CD14-positive monocyte (primary cell): ENCODE data around the gene BUD31. TPM values are rescaled to one million over a fixed set of nuclear protein-coding genes. Genes with fewer than 3 reads are reported as not detected.

Source experiments
- DNase-seq, 3 donors: peaks; one replicate each; pipeline ENCODE4 v3.0.0-alpha.2; 2011 to 2022
- H2AFZ ChIP-seq: 2 replicates; pipeline ENCODE4 v1.6.0; 2012; ENCODE audit warnings: mild to moderate bottlenecking, low read depth, low read length, inconsistent platforms; ENCODE audit not compliant: insufficient read depth, poor library complexity, severe bottlenecking
- H3K27ac ChIP-seq, 2 donors: 1 replicate in 1 of 2; 2 replicates in 1 of 2; pipeline ENCODE4 v1.5.1; 2012 to 2013; ENCODE audit warnings: low read length in 2 of 2, control low read depth in 1 of 2, inconsistent platforms in 1 of 2, low read depth in 1 of 2, mild to moderate bottlenecking in 1 of 2
- H3K27me3 ChIP-seq, 2 donors: one replicate each; pipeline versions ENCODE4 v1.6.0 to v1.6.1; 2011 to 2013; ENCODE audit warnings: low read length in 2 of 2; ENCODE audit not compliant: control insufficient read depth in 2 of 2, insufficient read depth in 2 of 2
- H3K36me3 ChIP-seq, 2 donors: replicated peaks in 1 of 2; 1 replicate in 1 of 2; 2 replicates in 1 of 2; pipeline versions ENCODE4 v1.5.1 to v1.6.1; 2012 to 2013; ENCODE audit warnings: low read length in 2 of 2, control low read depth in 1 of 2, inconsistent platforms in 1 of 2, mild to moderate bottlenecking in 1 of 2; ENCODE audit not compliant: insufficient read depth in 2 of 2, control insufficient read depth in 1 of 2
- H3K4me1 ChIP-seq, 2 donors: 1 replicate in 1 of 2; 2 replicates in 1 of 2; pipeline versions ENCODE4 v1.5.1 to v1.6.1; 2012 to 2013; ENCODE audit warnings: low read length in 2 of 2, control low read depth in 1 of 2, inconsistent platforms in 1 of 2, mild to moderate bottlenecking in 1 of 2, moderate library complexity in 1 of 2; ENCODE audit not compliant: insufficient read depth in 2 of 2, control insufficient read depth in 1 of 2
- H3K4me2 ChIP-seq: replicated peaks from 2 replicates; pipeline ENCODE3; 2012; ENCODE audit warnings: low read length, moderate library complexity, mild to moderate bottlenecking; ENCODE audit not compliant: poor library complexity, severe bottlenecking; ENCODE audit errors: extremely low read depth
- H3K4me3 ChIP-seq, 3 experiments: fragments of 200-600 bp in 1 of 3; sonication (generic) in 1 of 3; replicated peaks in 1 of 3; 1 replicate in 2 of 3; 2 replicates in 1 of 3; pipeline ENCODE4 v1.5.1; 2011 to 2013; ENCODE audit warnings: low read length in 3 of 3, mild to moderate bottlenecking in 3 of 3, control low read depth in 2 of 3, low read depth in 2 of 3, inconsistent platforms in 1 of 3, moderate library complexity in 1 of 3
- H3K79me2 ChIP-seq: 2 replicates; pipeline ENCODE4 v1.6.0; 2012; ENCODE audit warnings: mild to moderate bottlenecking, control low read depth, inconsistent platforms, low read length, moderate library complexity; ENCODE audit not compliant: insufficient read depth
- H3K9ac ChIP-seq: 2 replicates; pipeline ENCODE4 v1.6.0; 2017; ENCODE audit warnings: low read length, mild to moderate bottlenecking; ENCODE audit not compliant: insufficient read depth, poor library complexity, severe bottlenecking
- H3K9me3 ChIP-seq, 2 donors: replicated peaks in 1 of 2; 1 replicate in 1 of 2; 2 replicates in 1 of 2; pipeline versions ENCODE4 v1.5.1 to v1.6.1; 2012 to 2013; ENCODE audit warnings: low read length in 2 of 2, control low read depth in 1 of 2; ENCODE audit not compliant: control insufficient read depth in 1 of 2, insufficient read depth in 1 of 2
- H4K20me1 ChIP-seq: 2 replicates; pipeline ENCODE4 v1.6.0; 2012; ENCODE audit warnings: mild to moderate bottlenecking, low read length, control low read depth, moderate library complexity; ENCODE audit not compliant: insufficient read depth
- H3K27ac Mint-ChIP-seq, 7 donors: one replicate each; pipeline ENCODE4 v1.8.0; 2020; ENCODE audit warnings: mild to moderate bottlenecking in 7 of 7, mixed read lengths in 7 of 7, moderate library complexity in 6 of 7, inconsistent platforms in 2 of 7
- H3K27me3 Mint-ChIP-seq, 3 donors: one replicate each; pipeline ENCODE4 v1.8.0; 2021 to 2022; ENCODE audit warnings: low read depth in 3 of 3, mild to moderate bottlenecking in 3 of 3, mixed read lengths in 3 of 3, moderate library complexity in 3 of 3, inconsistent platforms in 1 of 3
- H3K36me3 Mint-ChIP-seq, 2 donors: one replicate each; pipeline ENCODE4 v1.8.0; 2020; ENCODE audit warnings: mixed read lengths in 2 of 2, inconsistent platforms in 1 of 2, mild to moderate bottlenecking in 1 of 2
- H3K4me1 Mint-ChIP-seq: one replicate; pipeline ENCODE4 v1.8.0; 2020; ENCODE audit warnings: mild to moderate bottlenecking, mixed read lengths
- H3K4me3 Mint-ChIP-seq, 2 donors: one replicate each; pipeline ENCODE4 v1.8.0; 2020; ENCODE audit warnings: mild to moderate bottlenecking in 2 of 2, mixed read lengths in 2 of 2, moderate library complexity in 1 of 2
- H3K9me3 Mint-ChIP-seq, 7 donors: one replicate each; pipeline ENCODE4 v1.8.0; 2020 to 2022; ENCODE audit warnings: mixed read lengths in 7 of 7, mild to moderate bottlenecking in 6 of 7, moderate library complexity in 6 of 7, inconsistent platforms in 2 of 7
- WGBS: methylation state at CpG from one replicate; pipeline ENCODE4 v1.1.5; 2013; ENCODE audit warnings: missing lambda C conversion rate; ENCODE audit not compliant: insufficient coverage; 5-methylcytosine and 5-hydroxymethylcytosine counted together
- intact Hi-C, 2 donors: fragments of 100-400 bp; cut with micrococcal nuclease; formaldehyde crosslinking; loops; one replicate each; pipeline versions ENCODE4 v1.15.0 to v1.15.1; 2023
- polyA plus RNA-seq, 3 donors: library from polyadenylated mRNA; depleted of rRNA in 1 of 3; unstranded in 2 of 3; stranded (reverse) in 1 of 3; fragments of 300-500 nt in 2 of 3; fragments of >200 nt in 1 of 3; fragmentation: Illumina TruSeq in 2 of 3; gene quantifications; 1 replicate in 2 of 3; 2 replicates in 1 of 3; pipeline ENCODE4 v1.2.3, GENCODE V29; 2012 to 2021
- TF ChIP-seq, protein P1 (sequence below): fragments of 200-600 bp; IDR thresholded peaks from one replicate; pipeline ENCODE4 v1.8.0; 2022; ENCODE audit warnings: antibody characterized with exemption, mild to moderate bottlenecking

BUD31 gene
- polyA plus RNA-seq, 3 donors = 34.3 to 256 (median 241) TPM

GRCh38 chr7:99460651-99461050 lies 51.9 kb downstream of the BUD31 start:
- Mint-ChIP-seq H3K9me3 (no peaks in the 10 kb centered on the region), H3K4me1 (peaks cover 12% of the 10 kb centered on the region), H3K27ac (peak overlapping the region in 2 of 7 donors; percentile 28 to 35), H3K27me3 (no peaks in the 10 kb centered on the region), H3K36me3 (peaks cover 52 to 78% of the 10 kb centered on the region in 2 donors), H3K4me3 (no peak overlapping the region)
- Histone ChIP-seq H3K27ac (no peak overlapping the region), H3K9ac (no peak overlapping the region), H2AFZ (no peak overlapping the region), H3K4me2 (no peak overlapping the region), H3K36me3 (peaks cover 51 to 72% of the 10 kb centered on the region in 2 donors), H3K9me3 (no peaks in the 10 kb centered on the region), H3K27me3 (no peaks in the 10 kb centered on the region), H3K4me3 (no peak overlapping the region), H3K79me2 (peaks cover 82% of the 10 kb centered on the region), H4K20me1 (peaks cover 80% of the 10 kb centered on the region), H3K4me1 (peaks cover 8 to 14% of the 10 kb centered on the region in 2 donors)
- intact Hi-C loops = no loop called here
- TF ChIP-seq, protein P1, sequence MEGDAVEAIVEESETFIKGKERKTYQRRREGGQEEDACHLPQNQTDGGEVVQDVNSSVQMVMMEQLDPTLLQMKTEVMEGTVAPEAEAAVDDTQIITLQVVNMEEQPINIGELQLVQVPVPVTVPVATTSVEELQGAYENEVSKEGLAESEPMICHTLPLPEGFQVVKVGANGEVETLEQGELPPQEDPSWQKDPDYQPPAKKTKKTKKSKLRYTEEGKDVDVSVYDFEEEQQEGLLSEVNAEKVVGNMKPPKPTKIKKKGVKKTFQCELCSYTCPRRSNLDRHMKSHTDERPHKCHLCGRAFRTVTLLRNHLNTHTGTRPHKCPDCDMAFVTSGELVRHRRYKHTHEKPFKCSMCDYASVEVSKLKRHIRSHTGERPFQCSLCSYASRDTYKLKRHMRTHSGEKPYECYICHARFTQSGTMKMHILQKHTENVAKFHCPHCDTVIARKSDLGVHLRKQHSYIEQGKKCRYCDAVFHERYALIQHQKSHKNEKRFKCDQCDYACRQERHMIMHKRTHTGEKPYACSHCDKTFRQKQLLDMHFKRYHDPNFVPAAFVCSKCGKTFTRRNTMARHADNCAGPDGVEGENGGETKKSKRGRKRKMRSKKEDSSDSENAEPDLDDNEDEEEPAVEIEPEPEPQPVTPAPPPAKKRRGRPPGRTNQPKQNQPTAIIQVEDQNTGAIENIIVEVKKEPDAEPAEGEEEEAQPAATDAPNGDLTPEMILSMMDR = no peak
- 95% methylated on average over 7 of the region's 11 CpGs for WGBS
- DNase-seq = no peak

DNA sequence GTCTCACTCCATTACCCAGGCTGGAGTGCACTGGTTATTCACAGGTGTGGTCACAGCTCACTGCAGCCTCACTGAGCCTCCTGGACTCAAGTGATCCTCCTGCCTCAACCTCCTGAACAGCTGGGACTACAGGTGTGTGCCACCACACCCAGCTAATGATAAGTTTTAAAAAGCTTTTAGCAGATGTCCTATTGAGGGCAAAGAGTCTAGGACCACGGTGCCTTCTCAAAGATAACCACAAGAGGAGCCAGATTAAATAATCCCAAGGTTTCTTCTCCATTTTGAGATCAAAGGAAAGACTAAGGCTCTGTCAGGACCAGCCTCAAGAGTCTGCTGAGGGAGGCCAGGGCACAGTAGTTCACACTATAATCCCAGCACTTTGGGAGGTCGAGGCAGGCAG lies 52.5 kb downstream of the BUD31 start:
- Mint-ChIP-seq H3K9me3 (no peaks in the 10 kb centered on the region), H3K27me3 (peaks cover 0 to 3% (median 0%) of the 10 kb centered on the region in 3 donors), H3K4me1 (peaks cover 12% of the 10 kb centered on the region), H3K4me3 (no peak overlapping the region), H3K27ac (peak overlapping the region in 3 of 7 donors; percentile 10 to 33 (median 20)), H3K36me3 (peaks cover 50 to 73% of the 10 kb centered on the region in 2 donors)
- Histone ChIP-seq H3K36me3 (peaks cover 46 to 66% of the 10 kb centered on the region in 2 donors), H3K4me3 (no peak overlapping the region), H3K79me2 (peaks cover 88% of the 10 kb centered on the region), H3K4me2 (no peak overlapping the region), H3K9ac (no peak overlapping the region), H4K20me1 (peaks cover 74% of the 10 kb centered on the region), H2AFZ (no peak overlapping the region), H3K4me1 (peaks cover 11 to 20% of the 10 kb centered on the region in 2 donors), H3K27me3 (no peaks in the 10 kb centered on the region), H3K27ac (no peak overlapping the region), H3K9me3 (no peaks in the 10 kb centered on the region)
- intact Hi-C loops = no loop called here
- 90% methylated on average over 2 of the region's 2 CpGs for WGBS
- no peak for DNase-seq
- TF ChIP-seq, protein P1 = no peak
